ENCODE data around the gene CNGB1.
"Not testable (repeated sequence)": the region's sequence is repeated elsewhere in the genome, so short reads cannot be mapped to it uniquely, and the experiment has no call there.

Gene CNGB1

GRCh38 chr16:57899771-57900661 lies 70.9 kb downstream of the CNGB1 start:
- peak; percentile 61 to 73 for DNase-seq

DNA sequence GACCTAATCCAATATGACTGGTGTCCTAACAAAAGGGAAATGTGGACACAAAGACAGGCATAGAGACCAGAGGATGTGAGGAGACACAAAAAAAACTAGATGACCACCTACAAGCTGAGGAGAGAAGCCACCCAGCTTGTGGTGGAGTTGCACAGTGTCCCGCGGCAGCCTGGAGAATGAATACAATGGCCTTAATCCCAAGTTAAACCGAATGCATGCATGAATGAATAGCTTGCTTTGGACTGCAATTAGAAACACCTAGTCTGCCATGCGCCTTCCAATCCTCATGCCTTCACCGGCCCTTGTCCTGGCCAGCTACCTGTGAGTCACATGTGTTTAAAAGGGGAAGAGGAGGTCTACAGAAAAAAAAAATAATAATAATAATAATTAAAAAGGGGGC lies 72.0 kb downstream of the CNGB1 start:
- DNase-seq = no peak

GRCh38 chr16:57897996-57898395 lies 72.9 kb downstream of the CNGB1 start:
- no peak for DNase-seq

DNA sequence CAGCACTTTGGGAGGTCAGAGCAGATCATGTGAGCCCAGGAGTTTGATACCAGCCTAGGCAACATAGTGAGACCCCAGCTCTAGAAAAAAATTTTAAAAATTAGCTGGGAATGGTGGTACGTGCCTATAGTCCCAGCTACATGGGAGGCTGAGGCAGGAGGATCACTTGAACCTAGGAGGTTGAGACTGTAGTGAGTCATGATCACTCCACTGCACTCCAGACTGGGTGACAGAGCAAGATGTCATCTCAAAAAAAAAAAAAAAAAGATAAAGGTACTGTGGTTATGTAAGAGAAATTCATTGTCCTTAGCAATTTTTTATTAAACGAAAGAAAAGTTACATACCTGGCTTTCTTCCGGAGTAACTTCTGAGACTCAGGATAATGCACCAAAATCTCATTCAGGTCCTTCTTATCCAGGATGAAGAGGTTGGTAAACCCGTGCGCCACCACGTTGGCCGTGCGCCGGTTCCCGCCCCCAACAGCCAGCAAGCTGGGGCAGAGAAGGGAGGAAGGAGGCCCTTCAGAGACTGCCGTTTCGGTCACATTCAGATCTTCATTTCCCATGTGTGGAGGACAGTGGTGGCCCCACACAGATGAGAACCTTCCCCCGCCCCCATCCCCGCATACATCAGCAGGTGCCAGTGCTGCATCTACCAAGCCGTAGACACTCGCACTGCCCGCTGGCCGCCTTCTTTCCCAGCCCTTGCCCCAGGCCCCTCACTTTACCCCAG lies 73.7 kb downstream of the CNGB1 start:
- no peak for DNase-seq

DNA sequence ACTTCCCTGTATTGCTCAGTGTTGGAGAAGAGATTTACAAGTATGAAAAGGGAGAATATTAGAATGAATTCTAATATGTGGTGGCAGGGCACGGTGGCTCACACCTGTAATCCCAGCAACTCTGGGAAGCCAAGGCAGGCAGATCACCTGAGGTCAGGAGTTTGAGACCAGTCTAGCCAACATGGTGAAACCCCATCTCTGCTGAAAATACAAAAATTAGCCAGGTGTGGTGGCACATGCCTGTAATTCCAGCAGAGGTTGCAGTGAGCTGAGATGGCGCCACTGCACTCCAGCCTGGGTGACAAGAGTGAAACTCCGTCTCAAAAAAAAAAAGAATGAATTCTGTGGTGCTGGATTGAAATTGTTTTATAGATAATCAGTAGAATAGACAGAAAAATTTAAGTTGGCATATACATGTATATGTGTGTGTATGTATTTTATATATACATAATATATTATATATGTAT lies 75.8 kb downstream of the CNGB1 start:
- not testable (repeated sequence) for DNase-seq

DNA sequence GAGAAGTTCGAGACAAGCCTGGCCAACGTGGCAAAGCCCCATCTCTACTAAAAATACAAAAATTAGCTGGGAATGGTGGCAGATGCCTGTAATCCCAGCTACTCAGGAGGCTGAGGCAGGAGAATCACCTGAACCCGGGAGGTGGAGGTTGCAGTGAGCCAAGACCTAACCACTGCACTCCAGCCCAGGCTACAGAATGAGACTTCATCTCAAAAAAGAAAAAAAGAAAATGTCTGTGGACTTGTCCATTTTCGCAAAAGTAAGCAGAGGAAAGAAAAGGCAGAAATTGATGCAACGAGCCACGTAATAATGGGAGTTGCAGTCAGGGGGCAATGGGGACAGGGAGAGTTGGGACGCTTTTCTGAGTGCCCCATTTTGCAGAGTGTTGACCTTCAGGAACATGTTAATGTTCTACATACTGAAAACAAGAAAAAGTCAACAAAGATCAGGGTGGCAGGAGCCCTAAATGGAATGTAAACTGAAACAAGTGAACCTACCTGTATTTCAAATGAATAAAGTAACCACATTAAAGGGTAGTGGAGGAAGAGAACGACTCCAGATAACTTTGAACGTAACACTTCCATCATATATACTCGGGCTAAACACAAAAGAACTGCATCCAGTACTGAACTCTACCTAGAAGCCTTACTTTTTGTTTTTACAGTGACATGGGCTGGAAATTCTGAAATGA lies 76.4 kb downstream of the CNGB1 start:
- no peak for DNase-seq

- DNase-seq = no peak
These were observed 77.2 kb downstream of the CNGB1 start for GRCh38 chr16:57893559-57894389.

- DNase-seq = no peak
These were observed 77.7 kb downstream of the CNGB1 start for GRCh38 chr16:57893217-57893558.

DNA sequence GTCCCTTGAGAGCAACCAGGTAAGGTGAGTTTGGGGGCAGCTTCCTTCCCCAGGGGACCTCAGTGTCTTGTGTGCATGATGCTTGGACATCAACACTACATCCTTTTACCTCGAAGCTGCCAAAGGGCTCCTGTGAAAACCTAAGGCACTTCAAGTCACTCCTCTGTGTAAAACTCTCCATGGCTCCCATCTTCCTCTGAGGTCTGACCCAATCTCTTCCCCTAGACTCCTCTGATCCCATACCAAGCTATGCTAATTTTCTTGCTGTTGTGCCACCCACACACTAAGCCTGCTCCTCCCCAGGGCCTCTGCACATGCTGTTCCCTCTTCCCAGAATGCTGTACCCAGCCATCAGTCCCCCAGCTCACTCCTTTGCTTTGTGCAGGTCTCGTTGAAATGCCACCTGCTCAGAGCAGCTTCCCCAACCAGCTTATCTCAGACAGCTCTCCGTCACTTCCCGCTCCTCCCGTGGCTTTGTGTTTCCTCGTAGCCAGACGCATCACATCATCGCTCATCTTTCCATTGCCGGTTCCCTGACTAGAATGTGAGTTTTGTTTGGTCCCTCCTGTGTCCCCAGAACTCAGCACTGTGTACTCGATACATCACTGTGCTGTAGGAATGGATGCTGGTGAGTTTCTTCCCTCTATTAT lies 78.4 kb downstream of the CNGB1 start:
- no peak for DNase-seq

GRCh38 chr16:57892041-57892440 lies 78.9 kb downstream of the CNGB1 start:
- no peak for DNase-seq

DNA sequence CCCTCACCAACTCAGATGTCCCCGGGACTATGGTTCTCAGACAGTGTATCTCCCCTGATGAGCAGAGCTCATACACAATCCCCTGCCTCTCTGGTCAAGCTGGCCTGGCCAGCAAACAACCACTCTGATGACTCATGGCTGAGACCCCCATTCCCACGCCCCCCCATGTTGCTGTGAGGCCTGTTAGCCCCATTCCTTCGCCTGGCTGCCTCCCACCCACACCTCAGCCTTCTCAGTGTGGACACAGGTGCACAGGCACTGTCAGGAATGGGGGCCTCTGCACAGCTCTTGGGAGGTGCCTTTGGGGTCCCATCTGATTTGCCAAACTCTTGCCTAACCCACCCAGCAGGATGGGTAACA lies 80.2 kb downstream of the CNGB1 start:
- DNase-seq = no peak

- DNase-seq = no peak
These were observed 80.8 kb downstream of the CNGB1 start for GRCh38 chr16:57889960-57890751.

DNA sequence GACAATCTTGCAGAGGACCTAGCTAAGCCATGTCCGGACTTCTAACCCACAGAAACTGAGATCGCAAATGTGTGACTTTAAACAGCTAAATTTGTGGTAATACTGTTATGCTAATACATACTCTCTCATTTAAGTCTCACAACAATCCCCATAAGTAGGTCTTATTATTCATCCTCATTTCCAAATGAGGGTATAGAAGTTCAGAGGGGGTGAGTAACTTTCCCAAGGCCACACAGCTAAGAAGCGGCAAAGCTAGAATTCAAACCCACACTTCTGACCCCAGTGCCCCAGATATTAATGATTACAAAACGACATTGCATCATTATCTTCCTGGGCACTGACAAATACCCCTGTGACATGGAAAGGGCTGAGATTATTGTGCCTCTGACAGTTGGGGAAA lies 81.4 kb downstream of the CNGB1 start:
- no peak for DNase-seq

GRCh38 chr16:57889111-57889510 lies 81.8 kb downstream of the CNGB1 start:
- no peak for DNase-seq

DNA sequence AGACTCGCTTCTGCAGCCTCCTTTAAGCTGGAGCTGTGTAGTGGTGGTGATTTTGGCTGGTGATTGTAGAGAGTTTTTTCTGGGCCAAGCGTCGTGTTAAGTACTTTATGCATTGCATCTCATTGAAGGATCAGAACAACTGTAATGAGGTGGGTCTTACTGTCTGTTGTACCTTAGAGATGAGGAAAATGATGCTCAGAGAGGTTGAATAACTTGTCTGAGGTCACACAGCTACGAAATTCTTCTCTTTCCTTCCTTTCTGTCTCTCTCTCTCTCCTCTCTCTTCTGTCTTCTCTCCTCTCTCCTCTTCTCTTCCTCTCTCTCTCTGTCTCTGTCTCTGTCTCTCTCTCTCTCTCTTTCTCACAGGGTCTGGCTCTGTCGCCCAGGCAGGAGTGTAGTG lies 82.8 kb downstream of the CNGB1 start:
- DNase-seq = no peak

DNA sequence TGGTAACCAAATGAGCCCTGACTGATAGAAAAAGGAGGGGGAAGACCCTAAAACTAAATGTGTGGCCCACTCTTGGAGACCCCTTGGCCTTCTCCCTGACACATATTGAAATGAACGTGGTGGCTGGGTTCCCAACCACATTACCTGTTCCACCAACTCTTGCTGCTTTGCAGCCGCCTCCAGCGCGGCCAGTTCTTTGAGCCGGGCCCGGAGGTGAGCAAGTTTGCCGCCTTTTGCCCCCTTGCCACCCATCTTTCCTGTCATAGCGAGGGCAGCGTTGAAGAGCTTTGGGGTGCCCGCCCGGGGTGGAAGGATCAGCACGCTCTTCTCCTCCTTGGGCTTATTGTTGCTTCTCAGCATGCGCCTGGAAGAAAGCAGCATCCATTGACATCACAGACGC lies 83.2 kb downstream of the CNGB1 start:
- DNase-seq = no peak

DNA sequence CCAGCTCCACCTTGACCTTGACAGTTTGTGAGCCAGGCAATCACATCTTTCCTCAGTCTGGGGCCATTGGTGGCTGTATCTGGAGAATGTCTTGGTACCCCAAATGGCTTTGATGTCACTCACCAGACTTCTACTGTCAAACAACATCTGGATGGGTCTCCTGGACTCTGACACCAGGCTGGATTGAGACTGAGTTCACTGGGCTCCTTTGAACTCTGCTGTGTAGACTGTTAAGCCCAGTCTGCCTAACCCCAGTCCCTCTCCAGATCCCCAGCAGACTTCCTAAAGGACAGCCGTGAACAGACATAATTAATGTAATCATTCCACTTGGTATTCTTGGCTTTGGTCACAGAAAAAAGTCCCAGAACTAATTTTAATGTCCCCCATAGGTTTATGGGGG lies 84.5 kb downstream of the CNGB1 start:
- DNase-seq = no peak

DNA sequence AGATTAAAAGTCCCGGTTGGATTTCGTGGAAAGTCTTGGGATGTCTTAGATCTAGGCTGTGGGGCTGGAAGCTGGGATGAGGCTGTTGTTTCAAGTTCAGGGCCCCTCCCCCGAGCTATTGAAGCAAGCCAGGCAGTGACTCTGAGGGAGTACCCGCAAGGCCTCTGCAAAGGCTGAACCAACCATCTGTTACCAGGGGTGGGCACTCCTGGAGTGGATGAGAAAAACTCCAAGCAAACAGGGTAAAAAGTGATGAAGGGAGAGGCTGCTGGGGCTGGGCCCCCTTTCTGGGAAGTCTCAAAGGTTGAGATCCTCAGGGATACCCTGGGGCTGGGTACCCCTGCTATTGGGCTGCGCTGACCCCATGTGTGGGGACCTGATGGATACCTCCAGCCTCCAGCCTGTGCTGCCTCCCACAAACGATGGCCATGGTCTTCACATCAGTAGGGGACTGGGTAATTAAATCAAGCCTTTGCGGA lies 86.2 kb downstream of the CNGB1 start:
- DNase-seq = no peak

- DNase-seq = no peak
These were observed 86.8 kb downstream of the CNGB1 start for GRCh38 chr16:57883953-57884654.

DNA sequence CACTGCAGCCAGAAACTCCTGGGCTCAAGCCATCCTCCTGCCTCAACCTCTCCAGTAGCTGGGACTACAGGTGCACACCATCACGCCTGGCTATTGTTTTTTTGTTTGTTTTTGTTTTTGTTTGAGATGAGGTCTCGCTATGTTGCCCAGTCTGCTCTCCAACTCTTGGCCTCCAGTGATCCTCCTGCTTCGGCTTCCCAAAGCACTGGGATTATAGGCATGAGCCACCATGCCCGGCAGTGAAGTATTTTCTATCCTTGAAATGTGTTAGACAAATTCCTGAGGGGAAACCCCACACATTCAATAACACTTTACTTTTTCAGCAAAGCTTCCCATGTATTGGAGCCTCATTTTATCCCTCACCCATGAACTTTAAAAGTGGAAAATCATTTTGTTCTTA lies 87.4 kb downstream of the CNGB1 start:
- no peak for DNase-seq

DNA sequence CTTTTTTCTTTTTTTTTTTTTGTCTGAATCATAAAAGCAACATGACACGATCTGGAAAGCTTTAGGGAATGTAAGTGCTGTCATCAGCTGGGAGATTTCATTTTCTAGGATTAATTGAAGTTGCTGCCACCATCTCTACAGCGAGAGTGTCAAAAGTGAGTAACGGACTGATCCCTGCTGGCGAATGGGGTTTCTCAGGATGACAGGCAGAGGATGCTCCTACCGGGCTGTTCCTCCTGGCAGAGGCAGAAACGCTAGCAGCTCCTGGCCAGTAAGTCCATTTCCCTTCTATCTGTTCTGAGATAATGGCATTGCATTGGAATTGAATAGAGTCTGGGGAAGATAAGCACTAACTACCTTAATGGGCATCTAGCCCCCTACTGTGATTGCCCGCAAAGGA lies 88.1 kb downstream of the CNGB1 start:
- DNase-seq = no peak

Measured in stimulated activated CD4-positive, alpha-beta T cell treated with anti-CD3 and anti-CD28 coated beads, Interleukin-4, amount 100 ng/mL, for 4 hours (primary cell).